ENCODE data around the gene COG6. TPM values are rescaled to one million over a fixed set of nuclear protein-coding genes. Genes with fewer than 3 reads are reported as not detected.

The COG6 gene
- total and polyA plus RNA-seq, 2 donors: 13.4 to 88.8 TPM

DNA sequence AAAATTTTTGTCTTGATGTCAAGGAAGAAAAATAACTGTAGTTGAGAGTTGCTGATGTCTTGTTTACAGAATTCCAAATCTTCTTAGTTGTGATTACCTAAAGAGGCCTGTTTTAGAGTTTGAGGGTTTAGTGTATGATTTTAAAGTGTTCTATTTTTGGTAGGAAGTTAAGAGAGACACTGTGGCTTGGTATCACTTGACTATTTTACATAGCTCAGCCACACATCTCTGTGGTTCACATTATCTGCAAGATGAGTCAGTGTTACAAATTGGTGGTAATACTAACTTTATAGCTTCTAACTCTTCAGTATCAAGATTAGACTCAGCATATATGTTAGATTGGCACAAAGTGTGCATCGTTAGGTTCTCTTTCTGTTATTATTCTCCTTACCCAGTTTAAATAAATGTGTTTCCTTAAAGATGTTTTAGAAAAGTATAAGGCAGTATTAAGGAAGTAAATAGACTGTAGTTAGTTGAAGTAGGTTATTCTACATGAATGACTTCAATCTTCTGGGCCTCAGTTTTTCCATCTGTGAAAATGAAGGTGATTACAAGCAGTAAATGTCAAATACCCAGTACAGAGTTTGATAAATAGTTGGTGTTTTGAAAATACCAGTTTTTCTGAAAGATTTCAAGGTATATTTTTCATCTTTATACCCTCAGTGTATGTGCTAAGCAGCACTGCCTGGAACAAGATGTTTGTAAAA lies 33.4 kb downstream of the COG6 start:
- H3K27ac ChIP-seq (ENCODE audit: low read depth): no peak overlapping the region
- DNase-seq (ENCODE audit: extremely low spot score): no peak
- no peaks in the 10 kb centered on the region for H3K4me1 ChIP-seq (ENCODE audit: insufficient read depth)
- no peaks in the 10 kb centered on the region for H3K36me3 ChIP-seq (ENCODE audit: insufficient read depth)
- 67% methylated on average over 1 of the region's 1 CpG for WGBS
- H3K4me3 ChIP-seq (ENCODE audit: low read depth, low read length): no peak overlapping the region

DNA sequence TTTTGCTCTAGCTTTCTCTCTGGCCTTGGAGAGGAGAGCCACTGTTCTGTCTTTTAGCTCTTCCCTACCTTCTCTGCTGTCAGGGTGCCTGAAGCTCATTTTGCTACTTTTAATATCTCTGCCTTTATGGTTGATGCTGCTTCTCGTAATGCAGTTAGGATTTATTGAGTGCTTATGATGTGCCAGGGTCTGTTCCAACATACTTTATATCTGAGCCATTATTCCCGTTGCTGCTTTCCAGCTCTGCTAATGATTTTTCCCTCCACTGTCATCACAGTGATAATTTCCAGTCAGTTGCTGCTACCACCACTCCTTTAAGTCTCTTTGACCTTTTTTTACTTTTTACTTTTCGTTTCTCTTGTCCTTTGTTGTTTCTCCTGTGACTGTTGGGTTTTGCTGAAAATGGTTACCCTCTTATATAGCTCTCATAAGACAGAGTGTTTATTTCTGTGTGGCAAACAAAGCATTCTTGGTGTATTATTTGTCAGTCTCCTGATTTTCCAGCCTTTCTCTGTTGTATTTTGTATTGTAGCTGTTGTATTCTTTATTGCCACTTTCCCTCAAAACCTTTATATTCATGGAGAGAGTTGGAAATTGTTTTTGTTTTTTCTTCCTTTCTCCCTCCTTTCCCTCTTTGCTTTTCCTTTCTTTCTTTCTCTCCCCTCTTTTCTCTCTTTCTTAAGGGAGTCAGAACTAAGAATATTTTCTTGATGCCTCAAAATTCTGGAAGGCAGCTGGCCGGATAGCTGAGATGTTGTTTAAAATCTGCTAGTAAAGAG lies 37.4 kb downstream of the COG6 start:
- no peak overlapping the region for H3K4me3 ChIP-seq (ENCODE audit: low read depth, low read length)
- 35% methylated on average over 4 of the region's 4 CpGs for WGBS
- peaks cover 1% of the 10 kb centered on the region for H3K36me3 ChIP-seq (ENCODE audit: insufficient read depth)
- DNase-seq (ENCODE audit: extremely low spot score): no peak
- no peak overlapping the region for H3K27ac ChIP-seq (ENCODE audit: low read depth)
- H3K4me1 ChIP-seq (ENCODE audit: insufficient read depth): no peaks in the 10 kb centered on the region

DNA sequence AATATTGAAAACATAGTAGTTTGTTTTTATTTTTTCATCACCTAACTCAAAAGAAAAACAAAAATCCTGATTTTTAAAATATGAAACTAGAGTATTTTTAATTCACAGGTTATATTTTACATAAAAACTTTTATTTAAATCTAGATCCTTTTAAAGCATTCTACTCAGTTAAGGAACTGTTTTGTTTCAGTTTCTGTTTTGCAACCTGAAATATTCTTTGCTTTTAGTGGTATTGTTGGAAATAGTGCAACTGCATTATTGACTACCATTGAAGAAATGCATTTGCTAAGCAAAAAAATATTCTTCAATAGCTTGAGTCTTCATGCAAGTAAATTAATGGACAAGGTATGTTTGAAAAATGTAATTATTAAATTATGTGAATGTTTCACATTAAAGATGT lies 43.8 kb downstream of the COG6 start:
- H3K36me3 ChIP-seq (ENCODE audit: insufficient read depth): peaks cover 1% of the 10 kb centered on the region
- no peak overlapping the region for H3K27ac ChIP-seq (ENCODE audit: low read depth)
- DNase-seq (ENCODE audit: extremely low spot score): no peak

DNA sequence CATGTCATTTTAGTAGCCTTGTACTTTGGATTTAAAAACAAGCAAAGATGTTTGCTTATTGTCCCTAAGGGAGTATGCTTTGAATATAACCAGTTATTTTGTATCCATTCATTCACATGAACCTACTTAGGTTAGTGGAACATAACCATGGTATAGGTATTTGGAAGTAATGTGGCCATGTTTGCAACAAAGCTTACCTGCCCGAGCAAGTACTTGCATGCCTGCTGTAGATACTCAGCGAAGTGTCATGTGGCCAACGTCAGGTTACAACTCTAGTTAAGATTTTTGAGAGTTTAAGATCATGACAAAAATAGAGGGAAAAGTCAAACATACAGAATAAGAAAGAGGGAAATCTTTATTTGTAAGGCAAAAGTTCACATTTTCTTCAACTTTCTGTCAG lies 57.2 kb downstream of the COG6 start:
- no peak overlapping the region for H3K4me3 ChIP-seq (ENCODE audit: low read depth, low read length)
- peaks cover 1% of the 10 kb centered on the region for H3K36me3 ChIP-seq (ENCODE audit: insufficient read depth)
- H3K4me1 ChIP-seq (ENCODE audit: insufficient read depth): no peaks in the 10 kb centered on the region
- no peak overlapping the region for H3K27ac ChIP-seq (ENCODE audit: low read depth)
- WGBS: 88% methylated on average over 3 of the region's 3 CpGs
- DNase-seq (ENCODE audit: extremely low spot score): no peak

More for the DNA sequence above, 43.8 kb downstream of the COG6 start:
- Histone ChIP-seq H3K4me3 (ENCODE audit: low read depth, low read length) (no peak overlapping the region), H3K4me1 (ENCODE audit: insufficient read depth) (no peaks in the 10 kb centered on the region)

DNA sequence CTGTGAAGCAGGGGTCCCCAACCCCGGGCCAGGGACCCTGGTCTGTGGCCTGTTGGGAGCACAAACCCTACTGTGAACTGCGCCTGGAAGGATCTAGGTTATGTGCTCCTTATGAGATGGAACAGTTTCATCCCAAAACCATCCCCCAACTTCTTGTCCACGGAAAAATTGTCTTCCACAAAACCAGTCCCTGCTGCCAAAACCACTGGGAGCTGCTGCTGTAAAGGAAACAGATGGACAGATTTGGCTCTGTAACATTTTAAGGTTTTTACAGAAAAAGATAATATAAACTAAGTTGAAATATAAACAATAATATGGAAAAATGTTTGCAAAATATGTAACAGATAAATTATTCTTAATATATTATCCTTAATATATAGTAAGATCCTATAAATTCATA lies 73.7 kb downstream of the COG6 start:
- no peak overlapping the region for H3K4me3 ChIP-seq (ENCODE audit: low read depth, low read length)
- H3K4me1 ChIP-seq (ENCODE audit: insufficient read depth): no peaks in the 10 kb centered on the region
- no peak for DNase-seq (ENCODE audit: extremely low spot score)
- no peak overlapping the region for H3K27ac ChIP-seq (ENCODE audit: low read depth)
- WGBS: 60% methylated on average over 3 of the region's 3 CpGs
- no peaks in the 10 kb centered on the region for H3K36me3 ChIP-seq (ENCODE audit: insufficient read depth)

DNA sequence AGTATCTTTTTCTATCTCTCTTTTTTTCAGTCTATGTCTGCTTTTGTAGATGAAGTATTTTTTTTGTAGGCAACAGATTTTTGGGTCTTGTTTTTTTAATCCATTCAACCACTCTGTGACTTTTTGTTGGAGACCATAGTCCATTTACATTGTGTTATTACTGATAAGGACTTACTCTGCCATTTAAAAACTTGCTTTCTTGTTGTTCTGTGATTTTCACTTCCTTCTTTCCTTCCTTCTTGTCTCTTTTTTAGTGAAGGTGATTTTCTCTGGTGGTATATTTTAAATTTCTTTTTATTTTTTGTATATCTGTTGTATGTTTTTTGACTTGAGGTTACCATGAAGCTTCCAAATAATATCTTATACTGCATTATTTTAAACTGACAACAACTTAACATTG lies 79.5 kb downstream of the COG6 start:
- Histone ChIP-seq H3K36me3 (ENCODE audit: insufficient read depth) (no peaks in the 10 kb centered on the region), H3K4me3 (ENCODE audit: low read depth, low read length) (no peak overlapping the region)
- no peak for DNase-seq (ENCODE audit: extremely low spot score)

DNA sequence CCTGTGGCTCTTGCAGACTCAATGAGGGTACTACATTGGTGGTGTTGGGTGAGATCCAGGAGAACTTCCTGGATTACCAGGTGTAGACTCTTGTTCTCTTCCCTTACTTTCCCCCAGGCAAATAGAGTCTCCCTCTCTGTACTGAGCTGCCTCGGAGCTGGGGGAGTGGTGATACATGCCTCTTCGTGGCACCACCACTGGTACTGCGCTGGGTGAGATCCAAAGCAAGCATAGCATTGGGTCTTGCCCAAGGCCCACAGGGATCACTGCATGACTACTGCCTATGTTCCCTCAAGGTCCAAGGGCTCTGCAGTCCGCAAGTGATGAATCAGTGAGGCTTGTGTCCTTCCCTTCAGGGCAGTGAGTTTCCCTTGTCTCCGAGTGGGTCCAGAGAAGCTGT lies 81.6 kb downstream of the COG6 start:
- Histone ChIP-seq H3K4me3 (ENCODE audit: low read depth, low read length) (no peak overlapping the region), H3K4me1 (ENCODE audit: insufficient read depth) (no peaks in the 10 kb centered on the region), H3K36me3 (ENCODE audit: insufficient read depth) (no peaks in the 10 kb centered on the region), H3K27ac (ENCODE audit: low read depth) (no peak overlapping the region)
- no peak for DNase-seq (ENCODE audit: extremely low spot score)
- WGBS: 99% methylated on average over 5 of the region's 5 CpGs

More for the DNA sequence above, 79.5 kb downstream of the COG6 start:
- Histone ChIP-seq H3K27ac (ENCODE audit: low read depth) (no peak overlapping the region), H3K4me1 (ENCODE audit: insufficient read depth) (no peaks in the 10 kb centered on the region)

DNA sequence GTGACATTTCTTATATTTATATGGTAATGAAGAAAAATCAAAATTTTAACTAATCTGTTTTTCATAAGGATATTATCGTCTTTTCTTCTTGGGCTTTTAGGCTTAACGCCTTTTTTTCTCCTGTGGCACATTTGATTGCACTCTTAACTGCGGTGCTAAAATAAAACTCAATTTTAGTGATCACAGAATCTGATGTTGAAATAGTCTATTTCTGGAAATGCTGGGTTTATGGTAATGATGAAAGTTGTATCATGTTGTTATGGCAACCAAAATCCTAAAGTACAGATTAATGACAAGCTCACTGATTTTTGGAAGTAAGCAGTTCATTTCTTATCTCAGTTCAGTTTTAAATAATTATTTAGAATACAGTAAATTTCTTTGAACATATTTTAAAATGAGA lies 85.3 kb downstream of the COG6 start:
- 92% methylated on average over 3 of the region's 3 CpGs for WGBS
- Histone ChIP-seq H3K4me1 (ENCODE audit: insufficient read depth) (no peaks in the 10 kb centered on the region), H3K27ac (ENCODE audit: low read depth) (no peak overlapping the region), H3K36me3 (ENCODE audit: insufficient read depth) (no peaks in the 10 kb centered on the region), H3K4me3 (ENCODE audit: low read depth, low read length) (no peak overlapping the region)
- DNase-seq (ENCODE audit: extremely low spot score): no peak

DNA sequence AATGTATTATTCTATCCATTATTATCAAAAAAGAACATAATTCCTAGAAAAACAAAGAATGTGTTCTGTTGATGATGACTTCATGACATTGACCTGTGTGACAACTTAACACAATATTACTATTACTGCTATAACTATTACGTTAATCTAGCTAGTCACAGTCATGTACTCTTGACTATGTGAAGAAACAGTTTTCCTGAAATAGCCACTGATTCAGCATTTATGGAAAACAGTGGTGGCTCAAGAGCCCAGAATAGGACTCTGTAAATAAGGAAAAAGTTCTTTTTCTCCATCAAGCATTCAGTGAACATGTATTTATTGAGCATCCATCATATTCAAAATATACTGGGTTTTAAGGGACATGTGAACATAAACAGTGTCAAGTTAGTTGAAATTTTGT lies 93.5 kb downstream of the COG6 start:
- no peaks in the 10 kb centered on the region for H3K4me1 ChIP-seq (ENCODE audit: insufficient read depth)
- 43% methylated on average over 1 of the region's 1 CpG for WGBS
- H3K4me3 ChIP-seq (ENCODE audit: low read depth, low read length): no peak overlapping the region
- no peak overlapping the region for H3K27ac ChIP-seq (ENCODE audit: low read depth)
- no peak for DNase-seq (ENCODE audit: extremely low spot score)
- no peaks in the 10 kb centered on the region for H3K36me3 ChIP-seq (ENCODE audit: insufficient read depth)

DNA sequence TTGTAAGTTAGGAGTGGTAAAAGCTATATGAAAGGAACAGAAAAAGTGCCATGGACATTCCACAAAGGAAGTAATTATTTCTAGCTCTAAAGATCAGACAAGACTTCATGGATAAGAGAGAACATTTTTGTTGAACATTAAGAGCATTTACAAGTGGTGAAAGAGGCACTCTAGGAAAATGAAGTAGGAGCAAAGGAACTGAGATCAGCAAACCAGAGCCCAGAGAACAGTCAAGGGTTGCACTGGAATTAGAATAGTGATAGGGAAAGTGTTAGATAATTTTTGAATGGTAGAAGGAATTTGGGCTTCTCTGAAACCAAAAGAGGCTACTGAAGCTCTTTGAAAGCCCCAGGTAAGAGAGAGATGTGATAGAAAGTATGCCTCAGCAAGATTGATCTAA lies 94.1 kb downstream of the COG6 start:
- no peak overlapping the region for H3K4me3 ChIP-seq (ENCODE audit: low read depth, low read length)
- DNase-seq (ENCODE audit: extremely low spot score): no peak
- no peak overlapping the region for H3K27ac ChIP-seq (ENCODE audit: low read depth)
- no peaks in the 10 kb centered on the region for H3K36me3 ChIP-seq (ENCODE audit: insufficient read depth)
- no peaks in the 10 kb centered on the region for H3K4me1 ChIP-seq (ENCODE audit: insufficient read depth)

DNA sequence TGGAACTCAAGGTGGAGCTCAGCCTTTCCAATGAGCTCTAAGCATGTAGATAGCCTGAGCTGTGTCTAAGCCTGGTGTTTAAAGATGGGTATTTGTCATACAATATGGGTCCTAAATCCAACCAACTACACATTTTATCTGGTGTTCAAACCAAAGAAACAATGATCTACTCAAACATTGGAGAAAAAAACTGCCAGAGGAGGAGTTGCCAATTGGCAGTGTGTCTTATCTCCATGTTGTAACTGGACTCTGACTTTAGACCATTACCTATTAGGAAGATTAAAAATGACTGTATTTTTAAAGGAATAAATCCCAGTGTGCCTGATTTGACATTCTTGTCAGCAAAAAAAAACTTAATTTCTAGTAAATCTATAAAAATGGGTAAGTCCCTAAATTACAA lies 96.3 kb downstream of the COG6 start:
- Histone ChIP-seq H3K4me3 (ENCODE audit: low read depth, low read length) (no peak overlapping the region), H3K36me3 (ENCODE audit: insufficient read depth) (no peaks in the 10 kb centered on the region), H3K4me1 (ENCODE audit: insufficient read depth) (no peaks in the 10 kb centered on the region), H3K27ac (ENCODE audit: low read depth) (no peak overlapping the region)
- DNase-seq (ENCODE audit: extremely low spot score): no peak

DNA sequence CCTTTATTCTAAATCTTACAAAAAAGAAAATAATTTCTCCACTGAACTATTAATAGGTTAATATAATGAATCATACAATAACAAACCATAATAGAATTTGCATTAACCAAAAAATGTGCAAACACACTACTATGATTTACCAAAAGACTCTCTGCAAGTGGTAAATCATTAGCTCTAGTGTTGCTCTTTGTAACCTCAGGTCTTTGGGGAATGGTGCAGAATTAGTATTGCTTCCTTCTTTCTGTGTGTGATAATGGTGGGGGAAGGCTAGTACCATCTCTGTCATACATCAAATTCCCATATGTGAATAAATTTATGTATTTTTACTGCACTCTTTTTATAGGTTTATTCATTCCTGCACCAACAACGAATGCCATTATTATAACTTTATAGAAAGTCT lies 105.1 kb downstream of the COG6 start:
- no peak for DNase-seq (ENCODE audit: extremely low spot score)
- H3K36me3 ChIP-seq (ENCODE audit: insufficient read depth): no peaks in the 10 kb centered on the region
- no peaks in the 10 kb centered on the region for H3K4me1 ChIP-seq (ENCODE audit: insufficient read depth)
- 72% methylated on average over 1 of the region's 1 CpG for WGBS
- H3K27ac ChIP-seq (ENCODE audit: low read depth): no peak overlapping the region
- H3K4me3 ChIP-seq (ENCODE audit: low read depth, low read length): no peak overlapping the region

DNA sequence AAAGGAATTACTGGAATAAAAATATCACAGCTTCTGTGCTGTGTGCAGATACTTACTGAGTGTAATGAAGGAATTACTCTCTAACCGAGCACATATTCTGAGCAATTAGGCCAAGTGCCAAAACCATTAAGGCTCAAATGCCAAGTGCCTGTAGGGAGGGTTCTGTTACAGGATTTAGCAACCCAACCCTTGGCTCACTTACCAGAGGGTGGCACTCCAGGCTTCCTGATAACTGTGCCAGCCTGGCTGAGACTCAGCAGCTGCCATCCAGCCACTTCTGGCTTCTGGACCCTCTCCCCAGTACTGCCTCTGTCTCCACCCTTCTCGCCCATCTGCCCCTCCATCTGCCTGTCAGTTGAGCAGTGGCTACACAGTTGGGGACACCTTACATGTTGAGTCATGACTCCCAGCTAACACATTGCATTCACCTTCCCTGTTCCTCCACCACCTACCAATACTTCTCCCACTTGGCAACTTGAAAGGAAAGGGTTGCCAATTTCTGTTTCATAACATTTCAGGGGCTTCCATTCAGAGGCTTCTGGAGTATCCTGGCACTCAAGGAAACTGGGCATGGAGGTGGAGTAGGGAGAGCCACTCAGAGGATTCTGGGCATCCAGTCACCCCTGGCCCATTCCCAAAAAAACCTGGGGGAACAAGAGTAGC lies 110.5 kb downstream of the COG6 start:
- Histone ChIP-seq H3K27ac (ENCODE audit: low read depth) (no peak overlapping the region), H3K36me3 (ENCODE audit: insufficient read depth) (no peaks in the 10 kb centered on the region), H3K4me1 (ENCODE audit: insufficient read depth) (no peaks in the 10 kb centered on the region), H3K4me3 (ENCODE audit: low read depth, low read length) (no peak overlapping the region)
- WGBS: 67% methylated on average over 2 of the region's 2 CpGs
- DNase-seq (ENCODE audit: extremely low spot score): no peak

DNA sequence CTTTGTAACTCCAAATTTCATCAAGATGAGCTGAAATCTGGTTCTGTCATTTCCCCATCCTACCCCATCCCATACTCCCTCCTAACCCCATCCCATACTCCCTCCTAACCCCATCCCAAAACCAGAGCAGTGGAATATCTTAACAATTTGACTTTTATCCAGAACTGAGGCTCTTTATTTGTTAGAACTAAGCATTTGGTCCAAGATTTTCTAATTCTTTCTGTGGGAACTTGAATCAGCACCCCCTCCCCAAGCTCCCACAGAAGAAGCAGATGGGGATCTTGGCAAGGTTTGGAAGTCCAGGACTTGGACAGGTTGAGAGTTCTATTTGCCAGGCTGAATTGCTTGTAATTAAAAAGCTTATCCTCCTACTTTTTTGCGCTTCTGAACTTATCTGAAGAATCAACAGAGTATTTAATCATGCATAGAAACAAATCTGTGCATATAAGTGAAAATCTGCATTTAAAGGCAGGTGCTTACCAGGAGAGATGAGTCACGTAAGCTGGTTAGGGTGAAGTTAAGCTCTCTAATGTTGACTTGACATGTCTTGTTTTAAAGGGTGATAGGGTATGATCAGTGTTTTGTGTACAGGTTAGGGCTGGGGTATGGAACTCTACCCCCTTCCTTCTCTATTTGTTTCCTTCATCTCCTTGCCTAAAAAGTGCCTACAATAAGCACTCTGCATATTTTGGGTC lies 111.1 kb downstream of the COG6 start:
- no peak overlapping the region for H3K27ac ChIP-seq (ENCODE audit: low read depth)

More for the DNA sequence above, 111.1 kb downstream of the COG6 start:
- 66% methylated on average over 2 of the region's 2 CpGs for whole genome bisulfite sequencing
- H3K4me3 ChIP-seq (ENCODE audit: low read depth, low read length): no peak overlapping the region
- no peaks in the 10 kb centered on the region for H3K36me3 ChIP-seq (ENCODE audit: insufficient read depth)
- no peaks in the 10 kb centered on the region for H3K4me1 ChIP-seq (ENCODE audit: insufficient read depth)
- no peak for DNase-seq (ENCODE audit: extremely low spot score)

All from urinary bladder (tissue), 4 donors.